ENCODE data around the gene ZBTB45. TPM values are rescaled to one million over a fixed set of nuclear protein-coding genes. Genes with fewer than 3 reads are reported as not detected.

ZBTB45 gene
- 10 to 100 TPM; 15.0 to 16.1 TPM for total RNA-seq

DNA sequence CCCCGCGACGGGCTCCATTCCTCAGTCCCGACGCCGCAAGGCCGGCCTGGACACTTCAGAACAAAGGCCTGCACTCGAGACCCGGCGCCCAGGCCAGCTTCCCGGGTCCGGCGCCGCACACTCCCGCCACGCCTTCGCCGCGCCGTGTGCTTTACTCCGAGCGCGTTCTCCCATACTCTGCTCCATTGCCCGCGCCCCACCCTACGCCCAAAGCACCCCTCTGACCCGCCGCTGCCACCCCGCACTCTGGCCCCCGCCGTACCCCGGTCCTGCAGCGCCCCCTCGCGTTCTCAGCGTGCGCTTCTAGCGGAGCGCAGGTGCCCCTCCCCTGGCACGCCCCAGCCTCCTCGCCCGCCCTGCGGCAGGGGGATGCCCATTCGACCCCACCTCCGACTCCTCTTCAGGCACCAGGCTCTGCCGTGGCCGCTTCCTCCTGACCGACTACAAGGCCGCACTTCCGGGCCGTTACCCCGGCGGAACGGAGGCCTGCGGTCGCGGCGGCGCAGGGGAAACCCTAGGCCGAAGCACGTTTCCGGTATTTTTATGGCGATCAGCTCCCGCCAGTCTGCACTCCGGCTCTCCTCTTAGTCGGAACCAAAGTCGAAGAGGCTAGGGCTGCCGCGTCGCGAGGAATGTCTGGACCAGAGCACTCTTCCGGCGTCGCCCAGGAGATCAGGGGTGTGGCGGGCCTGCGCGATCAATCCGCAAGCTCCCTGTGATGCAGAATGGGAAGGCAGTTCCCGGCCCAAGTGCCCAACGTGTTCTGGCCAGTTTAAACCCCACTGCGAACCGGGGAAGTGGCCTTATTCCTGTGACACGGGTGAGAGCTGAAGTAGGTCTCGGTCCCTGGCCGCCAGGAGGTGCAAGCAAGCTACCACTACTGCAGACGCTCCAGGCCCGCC lies at the start of gene ZBTB45:
Gene ZBTB45, minus strand, starts transcription at position 456 of the 902 bp plus-strand sequence. CDS start 2,137 bp downstream, outside the sequence.

GRCh38 chr19:58558066-58558622 lies 38.5 kb upstream of the ZBTB45 start, which contains the start of gene UBE2M:
Gene UBE2M (minus strand): TSS chr19:58558611. CDS start chr19:58558381, 230 bp downstream.

GRCh38 chr19:58554494-58555368 lies 35.1 kb upstream of the ZBTB45 start, which contains the start of gene CHMP2A:
Gene CHMP2A (minus strand): TSS chr19:58555105. CDS start chr19:58554212, 893 bp downstream.

DNA sequence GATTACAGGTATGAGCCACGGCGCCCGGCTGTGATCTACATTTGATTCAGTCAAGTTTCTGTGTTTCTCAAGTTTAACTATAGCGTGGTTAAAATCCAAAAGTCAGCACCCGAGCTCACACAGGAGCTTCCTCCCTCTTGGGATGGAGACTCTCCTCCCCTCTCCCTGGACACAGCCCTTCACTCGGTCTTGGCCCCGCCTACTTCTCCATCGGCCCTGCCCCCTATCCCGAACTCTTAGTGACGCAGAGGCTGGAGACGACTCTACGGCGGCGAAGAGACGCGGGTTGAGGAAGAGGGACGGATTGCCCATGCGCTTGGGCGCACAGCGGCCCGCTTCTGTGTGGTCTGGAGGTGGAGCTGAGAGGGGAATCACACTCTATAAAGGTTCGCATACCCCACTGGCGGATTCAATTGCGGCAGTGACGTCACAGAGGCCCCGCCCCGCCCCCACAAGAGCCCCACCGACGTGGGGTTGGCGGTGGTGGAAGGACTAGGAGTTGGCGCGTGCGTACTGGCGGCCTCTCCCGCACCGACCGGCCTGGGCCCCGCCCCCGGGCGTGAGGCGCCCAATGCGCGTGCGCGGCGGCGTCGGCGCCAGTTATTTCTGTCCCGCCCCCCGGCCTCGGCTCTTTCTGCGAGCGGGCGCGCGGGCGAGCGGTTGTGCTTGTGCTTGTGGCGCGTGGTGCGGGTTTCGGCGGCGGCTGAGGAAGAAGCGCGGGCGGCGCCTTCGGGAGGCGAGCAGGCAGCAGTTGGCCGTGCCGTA lies 24.4 kb upstream of the ZBTB45 start, which contains the start of gene TRIM28:
Gene TRIM28, plus strand, starts transcription at position 239 of the 765 bp plus-strand sequence. CDS start 694 bp downstream, outside the sequence.

DNA sequence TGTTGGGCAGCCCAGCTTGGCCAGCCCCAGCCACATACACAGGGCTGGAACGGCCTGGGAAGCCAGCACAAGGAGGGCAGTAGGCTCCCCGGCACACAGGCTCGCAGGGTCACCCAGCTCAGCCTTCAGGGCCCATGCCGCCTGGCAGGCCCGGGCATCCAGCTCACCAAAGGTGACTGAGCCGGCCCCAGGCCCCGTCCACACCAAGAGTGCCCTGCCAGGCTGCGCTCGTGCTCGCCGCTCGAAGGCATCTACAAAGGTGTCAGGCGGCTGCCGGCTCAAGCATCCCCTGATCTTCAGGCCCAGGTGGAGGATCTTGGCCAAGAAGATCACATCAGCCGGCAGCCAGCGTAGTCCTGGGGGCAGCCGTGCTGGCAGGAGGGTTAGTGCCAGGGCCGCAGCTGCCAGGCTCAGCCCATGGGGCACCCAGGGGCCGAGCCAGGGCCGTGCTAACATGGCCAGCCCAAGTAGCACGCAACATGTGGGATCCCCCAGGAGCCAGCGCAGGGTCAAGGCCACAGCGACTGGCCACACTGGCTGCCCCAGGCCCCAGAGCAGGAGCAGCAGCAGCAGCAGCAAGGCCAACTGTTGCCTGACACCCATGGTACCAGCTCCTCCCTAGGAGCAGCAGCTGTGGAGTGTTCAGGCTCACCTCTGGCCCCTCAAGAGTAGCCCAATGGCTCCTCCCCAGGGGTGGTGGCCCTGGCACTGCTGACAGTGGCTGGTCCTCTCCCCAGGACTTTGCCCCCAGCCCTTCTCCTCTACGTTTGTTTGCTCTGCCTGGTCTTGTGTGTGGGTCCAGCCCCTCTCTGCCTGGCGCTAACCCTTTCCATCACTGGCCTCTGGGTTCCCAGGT lies 8.0 kb downstream of the ZBTB45 start, which contains the start of gene SLC27A5:
Gene SLC27A5, minus strand, starts transcription at position 640 of the 856 bp plus-strand sequence. Its CDS starts 37 bp downstream, at position 603.

DNA sequence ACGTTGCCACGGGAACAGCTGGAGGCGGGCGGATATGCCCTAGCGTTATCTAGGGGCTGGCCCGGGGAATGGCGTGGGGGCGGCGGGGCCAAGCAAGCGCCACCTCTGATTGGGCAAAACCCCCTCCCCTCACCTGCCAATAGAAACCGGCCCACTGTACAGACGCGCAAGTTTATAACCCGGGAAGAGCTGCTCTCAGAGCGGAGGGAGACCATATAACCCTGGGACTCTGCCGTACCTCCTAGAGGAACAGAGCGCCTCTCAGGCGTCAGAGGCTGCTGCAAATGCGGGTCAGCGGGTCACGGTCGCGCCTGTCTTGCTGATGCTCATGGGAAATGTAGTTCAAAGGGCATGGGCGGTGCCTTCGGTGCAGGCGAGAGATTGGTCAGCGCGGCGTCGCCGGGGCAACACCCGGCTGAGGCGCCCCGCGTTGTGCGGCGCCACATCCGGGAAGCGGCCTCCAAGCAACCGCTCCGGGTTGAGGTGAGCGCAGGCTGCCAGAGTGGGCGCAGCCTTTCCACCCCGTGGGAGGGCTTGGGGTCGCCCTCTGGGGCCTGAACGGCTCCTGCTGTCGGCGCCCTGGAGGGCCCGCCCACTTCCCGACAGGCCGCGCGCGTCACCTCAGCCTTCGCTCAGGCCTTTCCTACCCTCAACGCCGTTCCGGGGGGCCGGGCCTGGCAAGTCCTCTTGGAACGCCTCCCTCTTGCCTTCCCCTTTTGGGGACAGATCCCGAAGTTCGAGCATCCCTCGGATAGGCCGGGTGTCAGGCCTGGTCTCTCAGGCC lies 43.7 kb downstream of the ZBTB45 start, which contains the start of gene ZNF446:
Gene ZNF446, plus strand, starts transcription at position 639 of the 784 bp plus-strand sequence. CDS start 867 bp downstream, outside the sequence.

GRCh38 chr19:58466760-58467589 lies 52.6 kb downstream of the ZBTB45 start, which contains the start of gene ZNF324:
Gene ZNF324 (plus strand): TSS chr19:58467080. CDS start chr19:58469186, 2,106 bp downstream.

Small RNAs within 50 kb of the gene (microRNA-seq; reads per million reads assigned to microRNA genes)
- not detected for gene MIR6807 (ENCODE audit: borderline microRNAs expressed, borderline replicate concordance)

Other genes starting within 250 kb of the ZBTB45 start
- 1 to 10 TPM; 5.7 to 6.2 TPM for gene ZNF8, start 240.9 kb downstream of the ZBTB45 start, total RNA-seq
- gene ERVK3-1, start 214.4 kb downstream of the ZBTB45 start, total RNA-seq, result 10 to 100 TPM; 59.5 to 59.7 TPM
- 1 to 10 TPM; 4.6 to 5.3 TPM for gene ZSCAN22, start 192.8 kb downstream of the ZBTB45 start, total RNA-seq
- gene A1BG, start 166.3 kb downstream of the ZBTB45 start, total RNA-seq, result 1 to 10 TPM; 8.0 to 9.0 TPM
- gene ZNF497, start 157.1 kb downstream of the ZBTB45 start, total RNA-seq, result 1 to 10 TPM; 1.5 to 2.1 TPM
- gene ZNF837, start 138.8 kb downstream of the ZBTB45 start, total RNA-seq, result 1 to 10 TPM; 1.8 to 2.3 TPM
- 1,000 to 10,000 TPM; 1,327 to 1,390 TPM for gene RPS5, start 132.5 kb downstream of the ZBTB45 start, total RNA-seq
- under 1 TPM; 0.31 to 0.35 TPM for gene RNF225, start 124.2 kb downstream of the ZBTB45 start, total RNA-seq
- 1 to 10 TPM; 4.4 to 5.3 TPM for gene ZNF584, start 111.2 kb downstream of the ZBTB45 start, total RNA-seq
- 1 to 10 TPM; 4.9 to 5.5 TPM for gene ZNF132, start 79.7 kb downstream of the ZBTB45 start, total RNA-seq
- 10 to 100 TPM; 10.6 to 12.1 TPM for gene ZNF324B, start 68.2 kb downstream of the ZBTB45 start, total RNA-seq
- gene ZNF324, start 52.7 kb downstream of the ZBTB45 start, total RNA-seq, result 10 to 100 TPM; 13.5 to 13.7 TPM
- gene ZNF446, start 43.5 kb downstream of the ZBTB45 start, total RNA-seq, result 1 to 10 TPM; 8.5 to 8.7 TPM
- gene SLC27A5, start 7.8 kb downstream of the ZBTB45 start, total RNA-seq, result 10 to 100 TPM; 11.2 to 11.6 TPM
- 100 to 1,000 TPM; 358 to 381 TPM for gene TRIM28, start 24.3 kb upstream of the ZBTB45 start, total RNA-seq
- gene CHMP2A, start 35.3 kb upstream of the ZBTB45 start, total RNA-seq, result 100 to 1,000 TPM; 112 to 116 TPM
- gene UBE2M, start 38.8 kb upstream of the ZBTB45 start, total RNA-seq, result 10 to 100 TPM; 62.2 to 69.2 TPM
- 10 to 100 TPM; 32.9 to 39.7 TPM for gene MZF1, start 53.5 kb upstream of the ZBTB45 start, total RNA-seq

Data from activated naive CD4-positive, alpha-beta T cell treated with anti-CD3 and anti-CD28 coated beads, Interleukin-2, amount 10 ng/mL, durations not matched to agents 5 hours and 36 hours (primary cell).